GM06990 (cell line): ENCODE results near the gene GTPBP3.
A peak's percentile ranks its signal among the peaks of the same experiment; 100 is the strongest.

ENCODE experiments used
- DNase-seq: peaks from one replicate; pipeline ENCODE4 v3.0.0-alpha.2; 2011; ENCODE audit not compliant: insufficient read length; ENCODE audit errors: extremely low read depth
- H3K27me3 ChIP-seq: replicated peaks from 2 replicates; pipeline ENCODE4 v1.6.0; 2011; ENCODE audit warnings: low read length; ENCODE audit not compliant: control insufficient read depth, insufficient read depth
- H3K36me3 ChIP-seq: 2 replicates; pipeline ENCODE4 v1.5.1; 2011; ENCODE audit warnings: low read length; ENCODE audit not compliant: control insufficient read depth, insufficient read depth
- H3K4me3 ChIP-seq: replicated peaks from 2 replicates; pipeline ENCODE4 v1.5.1; 2011; ENCODE audit warnings: low read depth, mild to moderate bottlenecking, control low read depth, low read length
- TF ChIP-seq, protein P1 (sequence below): IDR thresholded peaks from 2 replicates; pipeline ENCODE4 v1.5.1; 2011; ENCODE audit warnings: low read length, control low read depth, mild to moderate bottlenecking, inconsistent platforms; ENCODE audit not compliant: insufficient read depth, poor library complexity, severe bottlenecking

Gene GTPBP3

DNA sequence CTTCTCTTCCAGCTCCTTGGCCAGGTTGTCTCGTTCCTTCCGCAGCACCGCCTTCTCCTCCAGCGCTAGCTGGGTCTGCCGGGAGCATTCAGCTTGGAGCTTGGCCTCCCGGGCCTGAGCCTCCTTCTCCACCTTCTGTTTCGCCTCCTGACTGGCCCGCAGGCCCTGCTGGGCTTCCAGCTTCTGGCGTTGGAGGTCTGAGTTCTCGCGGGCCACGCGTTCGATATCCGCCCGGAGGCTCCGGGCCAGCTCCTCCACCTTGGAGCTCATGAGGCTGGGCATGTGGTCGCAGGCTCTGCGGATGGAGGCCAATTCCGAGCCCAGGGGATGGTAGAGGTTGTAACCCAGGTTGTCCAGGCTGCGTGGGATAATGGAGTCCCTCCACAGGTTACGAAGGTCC, 28.0 kb downstream of the GTPBP3 start:
- Histone ChIP-seq H3K27me3 (no peaks in the 10 kb centered on the region; the same call in 1 of the 2 replicates), H3K36me3 (no peaks in the 10 kb centered on the region), H3K4me3 (no peak overlapping the region)
- no peak for DNase-seq
- TF ChIP-seq, protein P1, sequence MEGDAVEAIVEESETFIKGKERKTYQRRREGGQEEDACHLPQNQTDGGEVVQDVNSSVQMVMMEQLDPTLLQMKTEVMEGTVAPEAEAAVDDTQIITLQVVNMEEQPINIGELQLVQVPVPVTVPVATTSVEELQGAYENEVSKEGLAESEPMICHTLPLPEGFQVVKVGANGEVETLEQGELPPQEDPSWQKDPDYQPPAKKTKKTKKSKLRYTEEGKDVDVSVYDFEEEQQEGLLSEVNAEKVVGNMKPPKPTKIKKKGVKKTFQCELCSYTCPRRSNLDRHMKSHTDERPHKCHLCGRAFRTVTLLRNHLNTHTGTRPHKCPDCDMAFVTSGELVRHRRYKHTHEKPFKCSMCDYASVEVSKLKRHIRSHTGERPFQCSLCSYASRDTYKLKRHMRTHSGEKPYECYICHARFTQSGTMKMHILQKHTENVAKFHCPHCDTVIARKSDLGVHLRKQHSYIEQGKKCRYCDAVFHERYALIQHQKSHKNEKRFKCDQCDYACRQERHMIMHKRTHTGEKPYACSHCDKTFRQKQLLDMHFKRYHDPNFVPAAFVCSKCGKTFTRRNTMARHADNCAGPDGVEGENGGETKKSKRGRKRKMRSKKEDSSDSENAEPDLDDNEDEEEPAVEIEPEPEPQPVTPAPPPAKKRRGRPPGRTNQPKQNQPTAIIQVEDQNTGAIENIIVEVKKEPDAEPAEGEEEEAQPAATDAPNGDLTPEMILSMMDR = no peak

DNA sequence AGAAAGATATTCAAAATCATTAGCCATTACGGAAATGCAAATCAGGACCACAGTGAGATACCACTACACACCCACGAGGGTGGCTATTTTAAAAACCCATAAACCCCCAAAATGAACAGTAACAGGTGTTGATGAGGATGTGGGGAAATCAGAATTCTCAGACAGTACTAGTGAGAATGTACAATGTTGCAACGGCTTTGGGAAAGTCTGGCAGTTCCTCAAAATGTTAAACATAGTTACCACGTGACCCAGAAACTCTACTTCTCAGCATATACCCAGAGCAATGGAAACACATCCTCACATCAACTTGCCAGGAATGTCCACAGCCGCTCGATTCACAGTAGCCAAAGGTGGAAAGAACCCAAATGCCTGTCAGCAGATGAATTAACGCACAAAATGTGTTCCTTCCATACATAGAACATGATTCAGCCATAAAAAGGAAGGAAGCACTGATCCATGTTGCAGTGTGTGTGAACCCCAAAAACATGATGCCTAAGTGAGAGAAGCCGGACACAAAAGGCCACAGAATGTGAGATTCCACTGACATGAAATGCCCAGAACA, 32.8 kb downstream of the GTPBP3 start:
- TF ChIP-seq, protein P1 = no peak
- DNase-seq = peak; percentile 65
- no peaks in the 10 kb centered on the region; the same call in 1 of the 2 replicates for H3K27me3 ChIP-seq
- H3K36me3 ChIP-seq = no peaks in the 10 kb centered on the region
- H3K4me3 ChIP-seq = peak overlapping the region; percentile 33

DNA sequence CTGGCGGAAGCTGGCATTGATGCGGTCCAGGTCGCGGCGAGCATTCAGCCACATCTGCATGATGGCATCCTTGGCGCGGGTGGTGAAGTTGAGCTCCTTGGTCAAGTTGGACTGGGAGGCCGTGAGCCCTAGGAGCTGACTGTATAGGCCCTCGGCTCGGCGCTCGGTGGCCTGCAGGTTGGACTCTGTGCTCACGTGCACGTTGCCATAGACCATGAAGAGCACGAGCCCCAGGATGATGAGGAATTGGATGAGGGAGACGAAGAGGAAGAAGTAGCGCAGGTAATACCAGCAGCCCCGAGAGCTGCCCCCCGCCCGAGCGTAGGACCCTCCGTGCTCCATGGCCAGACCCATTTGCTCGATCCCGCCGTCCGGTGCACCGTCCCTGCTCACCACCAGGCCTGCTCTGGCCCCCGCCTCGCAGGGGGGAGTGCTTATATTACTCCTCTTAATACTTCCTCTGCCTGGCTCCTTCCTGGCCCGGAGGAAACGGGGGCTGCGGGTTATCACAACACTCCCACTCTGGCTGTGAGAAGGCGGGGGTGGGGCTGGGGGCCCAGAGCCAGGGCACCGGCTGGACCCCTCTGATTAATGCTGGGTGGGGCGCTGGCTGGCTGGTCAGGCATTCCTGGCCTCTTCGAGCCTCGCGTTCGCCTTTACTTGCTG, 39.7 kb downstream of the GTPBP3 start, which contains the start of gene PLVAP:
Gene PLVAP (minus strand): TSS at position 408 of the 666 bp plus-strand sequence. CDS start 54 bp downstream, at position 354.
- Histone ChIP-seq H3K36me3 (no peaks in the 10 kb centered on the region), H3K27me3 (no peaks in the 10 kb centered on the region), H3K4me3 (no peak within 1 kb of the TSS)
- DNase-seq = no peak
- TF ChIP-seq, protein P1 = no peak

DNA sequence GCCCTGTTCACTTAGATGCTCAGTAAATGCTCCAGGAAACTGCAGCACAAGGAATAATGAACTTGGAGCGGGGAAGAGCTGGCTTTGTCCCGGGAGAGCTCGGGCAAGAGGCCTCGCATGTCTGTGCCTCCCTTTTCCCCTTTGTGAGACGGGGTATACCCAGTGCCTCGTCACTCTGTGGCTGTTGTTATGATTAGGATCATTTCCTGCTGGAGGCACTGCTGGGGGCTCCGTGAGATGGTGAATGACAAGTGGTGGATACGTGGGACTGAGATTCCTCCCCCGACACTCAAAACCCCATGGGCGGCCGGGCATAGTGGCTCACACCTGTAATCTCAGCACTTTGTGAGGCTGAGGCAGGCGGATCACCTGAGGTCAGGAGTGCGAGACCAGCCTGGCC, 40.9 kb downstream of the GTPBP3 start:
- H3K36me3 ChIP-seq = no peaks in the 10 kb centered on the region
- no peak overlapping the region for H3K4me3 ChIP-seq
- DNase-seq = no peak
- TF ChIP-seq, protein P1 = no peak
- no peaks in the 10 kb centered on the region for H3K27me3 ChIP-seq

DNA sequence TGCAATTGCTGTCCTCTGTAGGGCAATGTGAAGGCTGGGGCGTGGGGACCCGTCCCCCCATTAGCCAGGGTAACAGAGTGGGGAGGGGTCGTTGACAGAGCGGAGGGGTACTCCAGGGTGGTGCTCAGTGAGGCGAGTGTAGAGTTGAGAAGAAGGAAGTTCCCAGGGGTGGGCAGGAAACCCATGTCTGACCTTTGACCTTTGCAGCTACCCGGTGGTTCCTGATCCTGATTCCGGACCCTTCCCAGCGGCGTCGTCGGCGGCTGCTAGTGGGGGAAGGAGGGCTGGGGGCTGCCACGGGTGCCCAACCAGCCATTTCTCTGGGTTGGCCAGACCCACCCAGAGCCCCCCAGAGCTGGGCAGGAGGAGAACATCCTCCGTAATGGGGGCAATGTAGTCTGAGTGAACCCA, 41.9 kb downstream of the GTPBP3 start:
- Histone ChIP-seq H3K4me3 (no peak overlapping the region), H3K27me3 (no peaks in the 10 kb centered on the region), H3K36me3 (no peaks in the 10 kb centered on the region)
- DNase-seq = no peak
- TF ChIP-seq, protein P1 = no peak
